ENCODE measurements around the gene MKI67. TPM values are rescaled to one million over a fixed set of nuclear protein-coding genes. Genes with fewer than 3 reads are reported as not detected.

MKI67 gene
- total and polyA plus RNA-seq, 10 donors = 0.61 to 21.6 (median 7.6) TPM

DNA sequence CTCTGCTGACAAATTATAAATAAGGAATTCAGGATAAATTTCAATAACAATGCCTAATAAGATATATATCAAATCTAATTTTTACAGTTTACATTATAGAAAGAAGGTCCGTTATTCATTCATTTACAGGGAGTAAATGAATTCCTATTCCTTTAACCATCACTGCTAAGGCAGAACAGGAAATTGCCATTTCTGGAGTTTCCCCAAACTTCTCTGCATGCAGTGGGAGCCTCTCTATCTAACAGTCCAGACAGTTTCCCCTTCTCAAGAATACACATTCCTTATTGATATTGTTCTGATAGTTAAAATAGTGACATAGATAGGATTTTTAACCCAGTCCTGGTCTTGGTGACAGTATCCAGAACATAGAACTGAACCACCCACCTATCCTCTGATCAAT is 24.3 kb downstream of the MKI67 start:
- H3K4me1 ChIP-seq = peaks cover 0 to 17% (median 0%) of the 10 kb centered on the region in 6 donors
- H3K36me3 ChIP-seq = peaks cover 0 to 100% (median 0%) of the 10 kb centered on the region in 6 donors
- no peaks in the 10 kb centered on the region for H3K27me3 ChIP-seq (replicated peaks in 1 of 7)
- no peak for DNase-seq
- H3K4me3 ChIP-seq = no peak overlapping the region
- no peak overlapping the region for H3K27ac ChIP-seq
- TF ChIP-seq CTCF (IDR thresholded peaks at IDR 0.05 in 8 of 11, conservative IDR thresholded peaks at IDR 0.05 in 3 of 11) (no peak), POLR2AphosphoS5 (IDR thresholded peaks at IDR 0.05) (no peak), POLR2A (IDR thresholded peaks at IDR 0.05) (no peak)
- H3K9me3 ChIP-seq = no peaks in the 10 kb centered on the region
- WGBS, 5 donors = 79 to 86% (median 82%) methylated on average over 1 of the region's 1 CpG
- intact Hi-C loops (cut with DNase I; ENCODE audit: low total_unique reads) = no loop called here

DNA sequence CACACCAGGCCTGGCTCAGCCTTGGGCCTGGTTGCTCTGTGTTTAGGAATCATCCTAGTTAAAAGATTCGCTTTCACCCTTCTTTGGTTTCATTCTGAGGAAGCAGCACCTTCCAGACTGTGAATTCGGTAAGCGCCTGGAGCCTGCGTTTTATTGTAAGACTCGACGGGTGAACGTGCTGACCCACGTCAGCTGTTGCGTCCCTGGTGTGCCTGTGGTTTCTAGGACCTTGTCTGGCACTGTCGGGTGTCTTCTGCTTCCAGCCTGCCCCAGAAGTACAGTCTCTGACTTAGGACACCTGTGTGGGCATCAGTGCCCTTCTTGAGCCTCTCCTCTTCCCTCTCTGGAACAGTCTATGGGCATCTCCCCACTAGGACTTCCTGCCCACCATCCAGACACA is 26.3 kb downstream of the MKI67 start:
- intact Hi-C loops (cut with DNase I; ENCODE audit: low total_unique reads) = no loop called here
- Histone ChIP-seq H3K36me3 (peaks cover 0 to 88% (median 0%) of the 10 kb centered on the region in 6 donors), H3K4me1 (peaks cover 0 to 20% (median 2%) of the 10 kb centered on the region in 6 donors), H3K4me3 (no peak overlapping the region), H3K27me3 (replicated peaks in 1 of 7) (no peaks in the 10 kb centered on the region), H3K9me3 (no peaks in the 10 kb centered on the region), H3K27ac (no peak overlapping the region)
- TF ChIP-seq POLR2A (IDR thresholded peaks at IDR 0.05) (no peak), CTCF (IDR thresholded peaks at IDR 0.05 in 8 of 11, conservative IDR thresholded peaks at IDR 0.05 in 3 of 11) (no peak), POLR2AphosphoS5 (IDR thresholded peaks at IDR 0.05) (no peak)
- DNase-seq = no peak
- WGBS, 5 donors = 93 to 97% (median 95%) methylated on average over 10 of the region's 10 CpGs

DNA sequence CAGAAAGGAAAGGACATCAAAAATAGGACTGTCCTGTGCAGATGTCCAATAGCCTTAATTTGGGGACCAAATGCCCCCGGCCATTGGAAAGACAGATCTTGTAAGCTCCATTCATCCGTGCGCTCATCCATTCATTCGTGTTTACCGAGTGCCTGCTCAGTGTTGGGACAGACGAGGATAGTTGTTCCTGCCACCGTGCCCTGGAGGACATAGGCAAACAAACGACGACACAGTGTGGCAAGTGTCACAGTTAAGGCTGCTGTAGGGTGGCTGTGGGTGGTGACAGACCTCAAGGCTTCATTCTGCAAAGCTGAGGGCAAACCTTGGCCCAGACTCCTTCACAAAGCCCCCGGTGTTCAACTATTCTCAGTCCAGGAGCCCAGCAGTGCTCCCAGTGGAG is 27.6 kb downstream of the MKI67 start:
- Histone ChIP-seq H3K4me3 (no peak overlapping the region), H3K27ac (no peak overlapping the region), H3K36me3 (peaks cover 0 to 76% (median 0%) of the 10 kb centered on the region in 6 donors), H3K27me3 (replicated peaks in 1 of 7) (no peaks in the 10 kb centered on the region), H3K4me1 (peaks cover 0 to 19% (median 2%) of the 10 kb centered on the region in 6 donors), H3K9me3 (no peaks in the 10 kb centered on the region)
- no peak for DNase-seq
- intact Hi-C loops (cut with DNase I; ENCODE audit: low total_unique reads) = no loop called here
- no peak for TF ChIP-seq CTCF (IDR thresholded peaks at IDR 0.05 in 8 of 11, conservative IDR thresholded peaks at IDR 0.05 in 3 of 11)
- no peak for TF ChIP-seq POLR2A (IDR thresholded peaks at IDR 0.05)
- TF ChIP-seq POLR2AphosphoS5 (IDR thresholded peaks at IDR 0.05) = no peak
- 92 to 96% (median 93%) methylated on average over 10 of the region's 10 CpGs for WGBS, 5 donors

GRCh38 chr10:128097783-128098182 is 28.4 kb downstream of the MKI67 start:
- TF ChIP-seq CTCF (IDR thresholded peaks at IDR 0.05 in 8 of 11, conservative IDR thresholded peaks at IDR 0.05 in 3 of 11) = no peak
- no peak for TF ChIP-seq POLR2AphosphoS5 (IDR thresholded peaks at IDR 0.05)
- no peak for TF ChIP-seq POLR2A (IDR thresholded peaks at IDR 0.05)
- Histone ChIP-seq H3K4me1 (peaks cover 0 to 19% (median 2%) of the 10 kb centered on the region in 6 donors), H3K9me3 (no peaks in the 10 kb centered on the region), H3K36me3 (peaks cover 0 to 67% (median 0%) of the 10 kb centered on the region in 6 donors), H3K4me3 (no peak overlapping the region), H3K27ac (no peak overlapping the region), H3K27me3 (replicated peaks in 1 of 7) (no peaks in the 10 kb centered on the region)
- 89 to 92% (median 91%) methylated on average over 8 of the region's 8 CpGs for WGBS, 5 donors
- DNase-seq = no peak
- intact Hi-C loops (cut with DNase I; ENCODE audit: low total_unique reads) = no loop called here

Data from spleen (tissue), 11 donors.